ENCODE results near the gene USP16. TPM values are rescaled to one million over a fixed set of nuclear protein-coding genes. Genes with fewer than 3 reads are reported as not detected.
A peak's percentile ranks its signal among the peaks of the same experiment; 100 is the strongest.

The USP16 gene
- total RNA-seq, 5 donors from 2014 or later (not counting 1 experiment from before 2014, with no cell fraction given) = 41.8 to 68.7 (median 45.4) TPM

- CTCF ChIA-PET = interaction anchor here in 1 of 2 donors (0.9 kb wide), 1 partner anchor 15 kb away, joined by 3 read pairs; no protein-coding TSS in a partner anchor
- H3K36me3 ChIP-seq (ENCODE audit: control insufficient read depth in 2 of 2, extremely low read depth in 1 of 2, insufficient read depth in 1 of 2, low read length in 1 of 2) = peaks cover 20 to 83% of the 10 kb centered on the region in 2 donors
- no peaks in the 10 kb centered on the region for H3K9me3 Mint-ChIP-seq
Measured at GRCh38 chr21:29056538-29057050, 32.1 kb downstream of the USP16 start.

GRCh38 chr21:29064850-29065481, 40.5 kb downstream of the USP16 start:
- Mint-ChIP-seq H3K4me3 (no peak overlapping the region), H3K36me3 (peaks cover 51% of the 10 kb centered on the region), H3K9me3 (no peaks in the 10 kb centered on the region), H3K27me3 (no peaks in the 10 kb centered on the region), H3K27ac (no peak overlapping the region), H3K4me1 (peaks cover 7 to 9% (median 8%) of the 10 kb centered on the region in 3 donors)
- WGBS (ENCODE audit: insufficient coverage) = 86% methylated on average over 2 of the region's 3 CpGs
- H3K27me3 ChIP-seq (replicated peaks in 1 of 2; ENCODE audit: control insufficient read depth in 2 of 2, extremely low read depth in 1 of 2, insufficient read depth in 2 of 2, low read length in 1 of 2) = no peaks in the 10 kb centered on the region
- no peak for ATAC-seq (replicated peaks in 1 of 4)
- no peaks in the 10 kb centered on the region for H3K9me3 ChIP-seq
- no peak for DNase-seq
- H3K4me1 ChIP-seq (ENCODE audit: control insufficient read depth in 1 of 2, extremely low read depth in 1 of 2, insufficient read depth in 2 of 2, low read length in 2 of 2) = no peaks in the 10 kb centered on the region
- no peak overlapping the region for H3K27ac ChIP-seq (ENCODE audit: low read length)
- ChIA-PET CTCF (interaction anchor here (0.6 to 0.7 kb wide), 2 partner anchors 283 to 329 kb away, joined by 3 to 7 read pairs; no protein-coding TSS in a partner anchor), POLR2A (interaction anchor here (0.6 to 1.1 kb wide), 4 partner anchors 16 to 40 kb away, joined by 3 to 7 read pairs (median 4); partner anchors contain the start of gene USP16 (in 1 of the 2))
- no peak overlapping the region for H3K4me3 ChIP-seq (ENCODE audit: control insufficient read depth in 1 of 2, extremely low read depth in 1 of 2, low read length in 1 of 2)
- peaks cover 15 to 95% of the 10 kb centered on the region in 2 donors for H3K36me3 ChIP-seq (ENCODE audit: control insufficient read depth in 2 of 2, extremely low read depth in 1 of 2, insufficient read depth in 1 of 2, low read length in 1 of 2)

More at GRCh38 chr21:29056538-29057050, 32.1 kb downstream of the USP16 start:
- Histone ChIP-seq H3K27me3 (replicated peaks in 1 of 2; ENCODE audit: control insufficient read depth in 2 of 2, extremely low read depth in 1 of 2, insufficient read depth in 2 of 2, low read length in 1 of 2) (no peaks in the 10 kb centered on the region), H3K4me3 (ENCODE audit: control insufficient read depth in 1 of 2, extremely low read depth in 1 of 2, low read length in 1 of 2) (no peak overlapping the region), H3K4me1 (ENCODE audit: control insufficient read depth in 1 of 2, extremely low read depth in 1 of 2, insufficient read depth in 2 of 2, low read length in 2 of 2) (no peaks in the 10 kb centered on the region), H3K9me3 (no peaks in the 10 kb centered on the region), H3K27ac (ENCODE audit: low read length) (no peak overlapping the region)
- Mint-ChIP-seq H3K4me3 (no peak overlapping the region), H3K36me3 (peaks cover 44% of the 10 kb centered on the region), H3K27ac (no peak overlapping the region), H3K27me3 (no peaks in the 10 kb centered on the region), H3K4me1 (peaks cover 0 to 1% (median 0%) of the 10 kb centered on the region in 3 donors)
- WGBS (ENCODE audit: insufficient coverage) = no CpG with 5 or more reads among the region's 3 CpGs
- POLR2A ChIA-PET = interaction anchor here in 1 of 2 donors (0.6 to 0.7 kb wide), 2 partner anchors 11 to 15 kb away, joined by 3 to 10 read pairs; no protein-coding TSS in a partner anchor
- no peak for ATAC-seq (replicated peaks in 1 of 4)
- no peak for DNase-seq

DNA sequence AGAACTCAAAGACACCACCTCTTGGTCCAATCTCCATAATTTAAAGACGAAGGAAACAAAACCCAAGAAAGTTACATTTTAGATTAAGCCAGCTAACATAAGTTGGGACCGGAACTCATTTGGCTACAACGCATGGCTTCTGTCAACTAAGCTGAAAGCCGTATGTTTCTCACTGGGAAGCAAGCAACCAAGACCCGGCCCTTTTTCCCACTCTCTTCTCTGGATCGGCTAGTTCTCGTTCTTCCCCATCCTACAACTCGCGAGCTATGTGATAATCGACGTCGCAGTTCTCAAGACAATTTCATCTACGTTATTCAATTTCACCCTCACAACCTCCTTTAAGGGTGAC, 48.4 kb downstream of the USP16 start:
- 0% methylated on average over 12 of the region's 13 CpGs for WGBS (ENCODE audit: insufficient coverage)
- peak overlapping the region; percentile 98 to 99 for H3K27ac Mint-ChIP-seq

DNA sequence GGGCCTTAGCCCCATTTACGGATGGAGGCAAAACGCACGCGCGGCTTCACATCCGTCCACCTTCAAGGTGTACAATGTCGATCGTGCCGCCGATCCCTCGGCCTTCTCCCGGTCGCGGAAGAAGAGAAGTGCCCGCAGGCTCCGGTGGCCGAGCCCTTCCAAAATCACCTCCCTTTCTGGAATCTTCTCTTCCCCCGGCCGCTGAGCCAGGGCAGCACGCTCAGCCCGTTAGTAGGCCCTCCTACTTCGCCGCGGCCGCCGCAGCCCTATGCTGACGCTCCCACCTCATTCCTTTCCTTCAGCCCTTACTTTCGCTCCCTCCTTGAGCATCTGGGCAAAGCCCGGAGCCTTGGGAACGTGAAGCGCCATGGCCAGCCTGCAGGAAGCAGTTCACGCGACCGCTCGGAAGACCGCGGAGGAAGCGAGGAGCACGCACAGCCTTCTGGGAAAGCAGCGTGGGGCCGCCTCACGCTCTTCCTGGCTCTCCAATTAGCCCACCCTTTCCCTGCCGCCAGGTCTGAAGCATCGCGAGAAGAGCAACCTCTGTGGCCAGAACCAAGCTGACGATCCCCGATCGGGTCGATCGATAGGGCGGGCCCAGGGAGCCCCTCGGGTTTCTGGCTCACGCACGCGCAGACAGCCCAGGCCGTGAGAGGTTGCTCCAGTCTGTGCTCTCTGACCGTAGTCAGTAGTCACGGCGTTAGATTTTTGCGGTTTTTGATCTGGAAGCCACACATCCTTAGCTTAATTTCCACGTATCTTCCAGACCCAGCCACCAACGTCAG, 48.9 kb downstream of the USP16 start, which contains the start of gene CCT8:
CCT8 (minus strand) TSS at position 427 of the 785 bp plus-strand sequence; CDS start at position 369, 58 bp downstream.
- Mint-ChIP-seq H3K4me1 (peaks cover 51 to 68% (median 67%) of the 10 kb centered on the region in 3 donors), H3K36me3 (peaks cover 9% of the 10 kb centered on the region), H3K4me3 (peak within 1 kb of the TSS; percentile 98 to 100 (median 100)), H3K27ac (peak within 1 kb of the TSS; percentile 98 to 99), H3K9me3 (no peaks in the 10 kb centered on the region), H3K27me3 (no peaks in the 10 kb centered on the region)
- peak within 1 kb of the TSS; percentile 84 for H3K27ac ChIP-seq (ENCODE audit: low read length)
- peak; percentile 91 to 94 (median 92) for ATAC-seq (replicated peaks in 1 of 4)
- H3K4me3 ChIP-seq (ENCODE audit: control insufficient read depth in 1 of 2, extremely low read depth in 1 of 2, low read length in 1 of 2) = peak within 1 kb of the TSS; percentile 89 to 97
- H3K4me1 ChIP-seq (ENCODE audit: control insufficient read depth in 1 of 2, extremely low read depth in 1 of 2, insufficient read depth in 2 of 2, low read length in 2 of 2) = peaks cover 30 to 31% of the 10 kb centered on the region in 2 experiments
- ChIA-PET CTCF (interaction anchor here in 1 of 2 donors (0.7 to 2.1 kb wide), 5 partner anchors 11 to 239 kb away, joined by 3 to 12 read pairs (median 4); no protein-coding TSS in a partner anchor), POLR2A (interaction anchor here (0.5 to 2.5 kb wide), 9 partner anchors 35 to 80 kb away, joined by 3 to 12 read pairs (median 4); partner anchors contain the start of genes LTN1 (in 1 of the 2), RWDD2B (in 1 of the 2) and USP16 (in 1 of the 2))
- no peaks in the 10 kb centered on the region for H3K9me3 ChIP-seq
- DNase-seq = peak; percentile 94 to 100 (median 99)
- peaks cover 0 to 20% of the 10 kb centered on the region in 2 donors for H3K36me3 ChIP-seq (ENCODE audit: control insufficient read depth in 2 of 2, extremely low read depth in 1 of 2, insufficient read depth in 1 of 2, low read length in 1 of 2)
- under 1% methylated on average over 51 of the region's 62 CpGs for WGBS (ENCODE audit: insufficient coverage)
- H3K27me3 ChIP-seq (replicated peaks in 1 of 2; ENCODE audit: control insufficient read depth in 2 of 2, extremely low read depth in 1 of 2, insufficient read depth in 2 of 2, low read length in 1 of 2) = no peaks in the 10 kb centered on the region

More for the DNA sequence above, 48.4 kb downstream of the USP16 start:
- peaks cover 48 to 64% (median 62%) of the 10 kb centered on the region in 3 donors for H3K4me1 Mint-ChIP-seq
- DNase-seq = no peak
- Histone ChIP-seq H3K27me3 (replicated peaks in 1 of 2; ENCODE audit: control insufficient read depth in 2 of 2, extremely low read depth in 1 of 2, insufficient read depth in 2 of 2, low read length in 1 of 2) (no peaks in the 10 kb centered on the region), H3K36me3 (ENCODE audit: control insufficient read depth in 2 of 2, extremely low read depth in 1 of 2, insufficient read depth in 1 of 2, low read length in 1 of 2) (peaks cover 0 to 24% of the 10 kb centered on the region in 2 donors), H3K27ac (ENCODE audit: low read length) (peak overlapping the region; percentile 84), H3K9me3 (no peaks in the 10 kb centered on the region), H3K4me1 (ENCODE audit: control insufficient read depth in 1 of 2, extremely low read depth in 1 of 2, insufficient read depth in 2 of 2, low read length in 2 of 2) (peaks cover 27 to 28% of the 10 kb centered on the region in 2 experiments), H3K4me3 (ENCODE audit: control insufficient read depth in 1 of 2, extremely low read depth in 1 of 2, low read length in 1 of 2) (peak overlapping the region; percentile 89 to 97)
- peak overlapping the region; percentile 98 to 100 (median 100) for H3K4me3 Mint-ChIP-seq
- no peak for ATAC-seq (replicated peaks in 1 of 4)
- H3K36me3 Mint-ChIP-seq = peaks cover 9% of the 10 kb centered on the region
- POLR2A ChIA-PET = interaction anchor here (0.6 to 2.5 kb wide), 7 partner anchors 10 to 224 kb away, joined by 3 to 12 read pairs (median 5); partner anchors contain the start of genes LTN1 (in 1 of the 2), RWDD2B (in 1 of the 2) and USP16 (in 1 of the 2)
- no peaks in the 10 kb centered on the region for H3K27me3 Mint-ChIP-seq
- H3K9me3 Mint-ChIP-seq = no peaks in the 10 kb centered on the region
- CTCF ChIA-PET = interaction anchor here (0.6 to 2.1 kb wide), 4 partner anchors 11 to 51 kb away, joined by 3 to 12 read pairs (median 4); no protein-coding TSS in a partner anchor

DNA sequence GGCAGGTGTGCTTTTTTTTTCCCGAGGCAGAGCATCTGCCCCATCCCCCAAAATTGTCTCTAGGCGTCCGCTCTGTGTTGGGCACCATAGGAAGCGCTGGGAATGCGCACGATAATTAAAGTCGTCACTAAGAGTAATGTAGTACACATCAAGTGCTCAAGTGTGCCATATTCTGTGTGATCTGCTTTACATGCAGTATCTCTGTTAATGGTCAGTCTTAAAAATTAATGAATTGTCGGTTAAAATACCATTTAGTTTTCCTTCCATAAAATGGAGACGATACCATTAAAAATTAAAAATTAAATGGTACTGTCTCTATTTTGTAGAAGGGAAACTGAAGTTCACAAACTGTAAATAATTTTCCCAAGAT, 49.5 kb downstream of the USP16 start:
- no peaks in the 10 kb centered on the region for H3K27me3 Mint-ChIP-seq
- peak overlapping the region; percentile 98 to 99 for H3K27ac Mint-ChIP-seq
- H3K9me3 Mint-ChIP-seq = no peaks in the 10 kb centered on the region
- peaks cover 57 to 74% (median 73%) of the 10 kb centered on the region in 3 donors for H3K4me1 Mint-ChIP-seq
- H3K27ac ChIP-seq (ENCODE audit: low read length) = peak overlapping the region; percentile 84
- ATAC-seq (replicated peaks in 1 of 4) (peak; percentile 10 to 44 (median 19)), DNase-seq (no peak)
- peaks cover 5% of the 10 kb centered on the region for H3K36me3 Mint-ChIP-seq
- H3K9me3 ChIP-seq = no peaks in the 10 kb centered on the region
- H3K4me3 Mint-ChIP-seq = peak overlapping the region; percentile 98 to 100 (median 100)
- H3K4me3 ChIP-seq (ENCODE audit: control insufficient read depth in 1 of 2, extremely low read depth in 1 of 2, low read length in 1 of 2) = peak overlapping the region; percentile 89 to 97
- ChIA-PET POLR2A (interaction anchor here (0.6 to 0.8 kb wide), 5 partner anchors 31 to 81 kb away, joined by 3 to 5 read pairs (median 4); no protein-coding TSS in a partner anchor), CTCF (interaction anchor here in 1 of 2 donors (0.7 to 2.1 kb wide), 3 partner anchors 52 to 240 kb away, joined by 4 to 5 read pairs (median 4); no protein-coding TSS in a partner anchor)
- WGBS (ENCODE audit: insufficient coverage) = 0% methylated on average over 1 of the region's 9 CpGs
- no peaks in the 10 kb centered on the region for H3K27me3 ChIP-seq (replicated peaks in 1 of 2; ENCODE audit: control insufficient read depth in 2 of 2, extremely low read depth in 1 of 2, insufficient read depth in 2 of 2, low read length in 1 of 2)
- H3K36me3 ChIP-seq (ENCODE audit: control insufficient read depth in 2 of 2, extremely low read depth in 1 of 2, insufficient read depth in 1 of 2, low read length in 1 of 2) = peaks cover 0 to 14% of the 10 kb centered on the region in 2 donors
- peaks cover 34 to 37% of the 10 kb centered on the region in 2 experiments for H3K4me1 ChIP-seq (ENCODE audit: control insufficient read depth in 1 of 2, extremely low read depth in 1 of 2, insufficient read depth in 2 of 2, low read length in 2 of 2)

All from T-cell (primary cell).